HL-60 (cell line): ENCODE data around the gene PPFIA2.

Source experiments
- POLR2AphosphoS5 ChIP-seq: IDR thresholded peaks from 2 replicates; pipeline ENCODE4 v1.6.1; 2012; ENCODE audit warnings: low read depth
- TF ChIP-seq, protein P1 (sequence below): IDR thresholded peaks from one replicate; pipeline ENCODE4 v1.5.1; 2011; ENCODE audit warnings: low read length, control low read depth, inconsistent platforms; ENCODE audit not compliant: insufficient read depth

DNA sequence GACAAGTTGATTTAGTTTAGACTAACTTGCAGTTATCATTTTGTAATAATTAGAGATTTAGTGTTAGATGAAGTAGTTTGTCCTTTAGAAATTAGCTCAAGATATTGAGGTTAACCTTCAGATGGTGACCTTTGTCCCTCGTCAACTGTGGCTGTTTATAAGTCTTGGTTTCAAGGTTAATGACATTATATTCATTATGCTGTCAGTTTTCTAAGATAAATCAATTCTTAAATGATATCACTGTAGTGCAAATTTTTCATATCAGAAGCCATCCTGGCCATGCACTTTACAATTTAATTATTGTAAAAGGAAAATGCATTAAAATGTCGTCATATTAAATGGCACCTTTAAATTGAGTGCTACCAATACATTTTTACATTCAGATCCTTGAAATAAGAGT is 19.6 kb upstream of the PPFIA2 start:
- TF ChIP-seq, protein P1, sequence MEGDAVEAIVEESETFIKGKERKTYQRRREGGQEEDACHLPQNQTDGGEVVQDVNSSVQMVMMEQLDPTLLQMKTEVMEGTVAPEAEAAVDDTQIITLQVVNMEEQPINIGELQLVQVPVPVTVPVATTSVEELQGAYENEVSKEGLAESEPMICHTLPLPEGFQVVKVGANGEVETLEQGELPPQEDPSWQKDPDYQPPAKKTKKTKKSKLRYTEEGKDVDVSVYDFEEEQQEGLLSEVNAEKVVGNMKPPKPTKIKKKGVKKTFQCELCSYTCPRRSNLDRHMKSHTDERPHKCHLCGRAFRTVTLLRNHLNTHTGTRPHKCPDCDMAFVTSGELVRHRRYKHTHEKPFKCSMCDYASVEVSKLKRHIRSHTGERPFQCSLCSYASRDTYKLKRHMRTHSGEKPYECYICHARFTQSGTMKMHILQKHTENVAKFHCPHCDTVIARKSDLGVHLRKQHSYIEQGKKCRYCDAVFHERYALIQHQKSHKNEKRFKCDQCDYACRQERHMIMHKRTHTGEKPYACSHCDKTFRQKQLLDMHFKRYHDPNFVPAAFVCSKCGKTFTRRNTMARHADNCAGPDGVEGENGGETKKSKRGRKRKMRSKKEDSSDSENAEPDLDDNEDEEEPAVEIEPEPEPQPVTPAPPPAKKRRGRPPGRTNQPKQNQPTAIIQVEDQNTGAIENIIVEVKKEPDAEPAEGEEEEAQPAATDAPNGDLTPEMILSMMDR, result no peak
- no peak for TF ChIP-seq POLR2AphosphoS5
